Measurements from ENCODE around the gene STMN3.

DNA sequence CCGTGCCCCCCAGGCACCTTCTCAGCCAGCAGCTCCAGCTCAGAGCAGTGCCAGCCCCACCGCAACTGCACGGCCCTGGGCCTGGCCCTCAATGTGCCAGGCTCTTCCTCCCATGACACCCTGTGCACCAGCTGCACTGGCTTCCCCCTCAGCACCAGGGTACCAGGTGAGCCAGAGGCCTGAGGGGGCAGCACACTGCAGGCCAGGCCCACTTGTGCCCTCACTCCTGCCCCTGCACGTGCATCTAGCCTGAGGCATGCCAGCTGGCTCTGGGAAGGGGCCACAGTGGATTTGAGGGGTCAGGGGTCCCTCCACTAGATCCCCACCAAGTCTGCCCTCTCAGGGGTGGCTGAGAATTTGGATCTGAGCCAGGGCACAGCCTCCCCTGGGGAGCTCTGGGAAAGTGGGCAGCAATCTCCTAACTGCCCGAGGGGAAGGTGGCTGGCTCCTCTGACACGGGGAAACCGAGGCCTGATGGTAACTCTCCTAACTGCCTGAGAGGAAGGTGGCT is 44.2 kb upstream of the STMN3 start:
- TF ChIP-seq, protein P1, sequence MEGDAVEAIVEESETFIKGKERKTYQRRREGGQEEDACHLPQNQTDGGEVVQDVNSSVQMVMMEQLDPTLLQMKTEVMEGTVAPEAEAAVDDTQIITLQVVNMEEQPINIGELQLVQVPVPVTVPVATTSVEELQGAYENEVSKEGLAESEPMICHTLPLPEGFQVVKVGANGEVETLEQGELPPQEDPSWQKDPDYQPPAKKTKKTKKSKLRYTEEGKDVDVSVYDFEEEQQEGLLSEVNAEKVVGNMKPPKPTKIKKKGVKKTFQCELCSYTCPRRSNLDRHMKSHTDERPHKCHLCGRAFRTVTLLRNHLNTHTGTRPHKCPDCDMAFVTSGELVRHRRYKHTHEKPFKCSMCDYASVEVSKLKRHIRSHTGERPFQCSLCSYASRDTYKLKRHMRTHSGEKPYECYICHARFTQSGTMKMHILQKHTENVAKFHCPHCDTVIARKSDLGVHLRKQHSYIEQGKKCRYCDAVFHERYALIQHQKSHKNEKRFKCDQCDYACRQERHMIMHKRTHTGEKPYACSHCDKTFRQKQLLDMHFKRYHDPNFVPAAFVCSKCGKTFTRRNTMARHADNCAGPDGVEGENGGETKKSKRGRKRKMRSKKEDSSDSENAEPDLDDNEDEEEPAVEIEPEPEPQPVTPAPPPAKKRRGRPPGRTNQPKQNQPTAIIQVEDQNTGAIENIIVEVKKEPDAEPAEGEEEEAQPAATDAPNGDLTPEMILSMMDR (IDR thresholded peaks at IDR 0.05): no peak
- no peak for TF ChIP-seq POLR2A (IDR thresholded peaks at IDR 0.05)

All from body of pancreas (tissue), 4 donors.